ENCODE results near the gene FRMD4A. TPM values are rescaled to one million over a fixed set of nuclear protein-coding genes. Genes with fewer than 3 reads are reported as not detected.

The FRMD4A gene
- total RNA-seq, 2 donors from 2014 or later = 22.3 to 22.4 TPM

DNA sequence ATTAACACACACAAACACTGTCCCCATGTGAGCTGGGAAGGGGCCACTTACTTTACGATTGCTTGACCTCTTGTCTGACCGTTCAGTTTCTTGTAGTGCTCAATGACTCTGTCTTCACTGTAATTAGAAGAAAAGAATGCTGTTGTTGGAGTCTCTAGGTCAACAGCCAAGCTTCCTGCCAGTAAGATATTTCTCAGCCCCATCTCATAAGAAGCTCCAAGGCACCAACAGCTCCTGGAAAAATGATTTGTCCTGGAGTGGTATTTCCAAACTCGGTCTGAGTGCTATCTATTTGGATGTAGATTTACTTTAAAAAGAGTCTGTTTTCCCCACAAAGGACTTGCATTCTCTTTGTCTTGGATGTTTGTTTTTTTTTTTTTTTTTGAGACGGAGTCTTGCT is 590.3 kb downstream of the FRMD4A start:
- H3K9me3 ChIP-seq (ENCODE audit: control insufficient read depth, low read length) = no peaks in the 10 kb centered on the region
- no peak for TF ChIP-seq CTCF (conservative IDR thresholded peaks at IDR 0.05)
- H3K9ac ChIP-seq (ENCODE audit: extremely low read depth, low read length, poor library complexity, severe bottlenecking) = no peak overlapping the region
- H3K27me3 Mint-ChIP-seq (ENCODE audit: insufficient read depth) = no peaks in the 10 kb centered on the region
- no peaks in the 10 kb centered on the region for H3K27me3 ChIP-seq (ENCODE audit: control insufficient read depth, insufficient read depth, low read length, poor library complexity, severe bottlenecking)
- no peak for DNase-seq
- no peaks in the 10 kb centered on the region for H3K9me3 Mint-ChIP-seq
- H3K27ac ChIP-seq (ENCODE audit: low read depth, low read length) = no peak overlapping the region
- no peak overlapping the region for H3K4me3 ChIP-seq (ENCODE audit: low read length)
- no peaks in the 10 kb centered on the region for H3K36me3 ChIP-seq (ENCODE audit: control insufficient read depth, insufficient read depth, low read length)
- no peak overlapping the region for H3K4me3 Mint-ChIP-seq
- H3K4me1 Mint-ChIP-seq = peaks cover 6% of the 10 kb centered on the region
- no peaks in the 10 kb centered on the region for H3K4me1 ChIP-seq (ENCODE audit: control insufficient read depth, insufficient read depth, low read length)
- 87 to 88% methylated on average over 4 of the region's 4 CpGs for WGBS, 2 experiments (ENCODE audit: insufficient coverage in 1 of 2, insufficient read length in 1 of 2)
- H3K27ac Mint-ChIP-seq = no peak overlapping the region
- H3K36me3 Mint-ChIP-seq (ENCODE audit: low read depth) = peaks cover 1% of the 10 kb centered on the region

DNA sequence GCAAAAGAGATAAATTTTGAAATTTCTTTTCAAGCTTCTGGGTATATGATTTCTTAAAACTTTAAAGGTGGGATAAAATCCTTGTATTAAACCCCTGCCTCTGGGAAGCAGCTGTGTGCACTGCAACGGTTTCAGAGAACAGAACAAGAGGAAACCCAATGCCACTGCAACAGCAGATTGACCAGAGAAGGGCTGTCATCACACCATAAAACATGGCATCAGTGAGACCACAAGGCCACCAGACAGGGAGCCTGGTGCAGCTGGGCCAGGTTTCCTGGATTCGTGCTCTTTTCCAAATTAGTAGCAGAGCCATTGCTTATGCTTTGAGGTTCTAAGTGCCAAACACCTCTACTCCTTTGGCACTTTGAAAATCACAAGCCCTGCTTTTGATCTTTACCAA is 591.5 kb downstream of the FRMD4A start:
- WGBS, 2 experiments (ENCODE audit: insufficient coverage in 1 of 2, insufficient read length in 1 of 2) = 86 to 94% methylated on average over 2 of the region's 2 CpGs
- Mint-ChIP-seq H3K36me3 (ENCODE audit: low read depth) (peaks cover 1% of the 10 kb centered on the region), H3K4me3 (no peak overlapping the region)

GRCh38 chr10:13736506-13736905 is 594.2 kb downstream of the FRMD4A start:
- 90 to 92% methylated on average over 2 to 3 of the region's 3 CpGs for WGBS, 2 experiments (ENCODE audit: insufficient coverage in 1 of 2, insufficient read length in 1 of 2)
- Mint-ChIP-seq H3K9me3 (no peaks in the 10 kb centered on the region), H3K36me3 (ENCODE audit: low read depth) (peaks cover 1% of the 10 kb centered on the region), H3K4me1 (peaks cover 6% of the 10 kb centered on the region), H3K4me3 (no peak overlapping the region), H3K27ac (no peak overlapping the region), H3K27me3 (ENCODE audit: insufficient read depth) (no peaks in the 10 kb centered on the region)
- Histone ChIP-seq H3K27ac (ENCODE audit: low read depth, low read length) (no peak overlapping the region), H3K4me3 (ENCODE audit: low read length) (no peak overlapping the region), H3K36me3 (ENCODE audit: control insufficient read depth, insufficient read depth, low read length) (no peaks in the 10 kb centered on the region), H3K4me1 (ENCODE audit: control insufficient read depth, insufficient read depth, low read length) (no peaks in the 10 kb centered on the region), H3K9ac (ENCODE audit: extremely low read depth, low read length, poor library complexity, severe bottlenecking) (no peak overlapping the region), H3K9me3 (ENCODE audit: control insufficient read depth, low read length) (no peaks in the 10 kb centered on the region), H3K27me3 (ENCODE audit: control insufficient read depth, insufficient read depth, low read length, poor library complexity, severe bottlenecking) (no peaks in the 10 kb centered on the region)
- no peak for TF ChIP-seq CTCF (conservative IDR thresholded peaks at IDR 0.05)
- DNase-seq = no peak

More for the DNA sequence above, 591.5 kb downstream of the FRMD4A start:
- no peak overlapping the region for H3K27ac ChIP-seq (ENCODE audit: low read depth, low read length)
- no peaks in the 10 kb centered on the region for H3K4me1 ChIP-seq (ENCODE audit: control insufficient read depth, insufficient read depth, low read length)
- no peak for DNase-seq
- H3K36me3 ChIP-seq (ENCODE audit: control insufficient read depth, insufficient read depth, low read length) = no peaks in the 10 kb centered on the region
- Mint-ChIP-seq H3K9me3 (no peaks in the 10 kb centered on the region), H3K27ac (no peak overlapping the region), H3K4me1 (peaks cover 6% of the 10 kb centered on the region), H3K27me3 (ENCODE audit: insufficient read depth) (no peaks in the 10 kb centered on the region)
- no peak for TF ChIP-seq CTCF (conservative IDR thresholded peaks at IDR 0.05)
- H3K27me3 ChIP-seq (ENCODE audit: control insufficient read depth, insufficient read depth, low read length, poor library complexity, severe bottlenecking) = no peaks in the 10 kb centered on the region
- no peak overlapping the region for H3K4me3 ChIP-seq (ENCODE audit: low read length)
- H3K9me3 ChIP-seq (ENCODE audit: control insufficient read depth, low read length) = no peaks in the 10 kb centered on the region
- H3K9ac ChIP-seq (ENCODE audit: extremely low read depth, low read length, poor library complexity, severe bottlenecking) = no peak overlapping the region

Data from endodermal cell (in vitro differentiated cells).